T-helper 2 cell (primary cell): ENCODE measurements around the gene TJAP1.
A peak's percentile ranks its signal among the peaks of the same experiment; 100 is the strongest.
"Not testable (repeated sequence)": the region's sequence is repeated elsewhere in the genome, so short reads cannot be mapped to it uniquely, and the experiment has no call there.

ENCODE experiments used
- DNase-seq, 5 experiments: peaks; one replicate each; pipeline versions ENCODE4 v3.0.0 to v3.0.0-alpha.2; 2012 to 2022

TJAP1 gene

GRCh38 chr6:43506667-43507471, 29.5 kb downstream of the TJAP1 start:
- peak; percentile 38 to 80 (median 66) for DNase-seq

GRCh38 chr6:43508481-43509141, 31.2 kb downstream of the TJAP1 start:
- no peak for DNase-seq

GRCh38 chr6:43509142-43509983, 32.0 kb downstream of the TJAP1 start:
- no peak for DNase-seq

- peak; percentile 66 to 75 (median 69) for DNase-seq
Measured at GRCh38 chr6:43509984-43510826, 32.8 kb downstream of the TJAP1 start, which contains the start of gene LRRC73. Gene LRRC73, minus strand, starts transcription at chr6:43510346. Its CDS starts 561 bp downstream, at chr6:43509785.

DNA sequence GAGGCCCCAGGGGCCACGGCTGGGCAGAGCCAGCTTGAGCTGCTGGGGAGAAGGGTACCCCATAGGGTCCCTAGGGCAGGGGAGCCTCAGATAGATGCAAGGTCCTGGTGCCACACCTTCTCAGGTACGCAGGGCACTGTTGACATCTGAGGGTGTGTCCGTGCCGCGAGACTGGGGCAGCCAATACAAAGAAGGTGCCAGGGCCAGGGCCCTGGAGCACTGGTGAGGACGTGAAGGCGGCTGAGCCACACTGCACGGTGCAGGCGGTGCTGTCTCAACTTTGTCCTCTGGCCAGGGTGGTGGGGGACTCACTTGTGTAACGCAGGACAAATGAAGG, 33.4 kb downstream of the TJAP1 start:
- no peak for DNase-seq

DNA sequence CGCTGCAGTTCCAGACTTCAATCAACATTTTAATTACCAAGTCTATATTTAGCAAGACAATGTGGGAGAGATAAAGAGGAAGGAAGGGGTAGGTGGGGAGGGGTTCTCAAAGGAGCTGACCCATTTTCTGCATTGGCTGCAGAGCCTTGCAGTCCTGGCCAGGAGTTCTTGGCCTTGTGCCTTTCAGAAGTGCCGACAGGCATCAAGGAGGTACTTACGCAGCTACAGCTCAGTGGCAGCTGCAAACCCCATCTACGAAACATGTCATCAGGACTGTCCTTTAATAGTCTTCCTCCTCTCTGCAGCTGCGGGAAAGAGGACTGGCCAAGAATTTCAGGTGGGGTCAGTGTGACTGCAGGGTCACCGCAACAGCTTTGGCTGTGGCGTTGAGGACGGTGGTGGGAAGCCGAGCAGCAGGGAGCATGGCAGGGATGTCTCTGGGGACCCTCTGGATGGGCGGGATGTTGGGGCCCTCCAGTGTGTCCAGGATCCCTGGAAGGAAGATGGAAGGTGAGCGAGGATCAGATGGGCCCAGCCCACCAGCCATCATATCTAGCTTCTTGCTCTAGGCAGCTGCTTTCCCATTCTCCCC, 34.5 kb downstream of the TJAP1 start:
- no peak for DNase-seq

- no peak for DNase-seq
Measured at GRCh38 chr6:43515808-43516207, 38.4 kb downstream of the TJAP1 start.

DNA sequence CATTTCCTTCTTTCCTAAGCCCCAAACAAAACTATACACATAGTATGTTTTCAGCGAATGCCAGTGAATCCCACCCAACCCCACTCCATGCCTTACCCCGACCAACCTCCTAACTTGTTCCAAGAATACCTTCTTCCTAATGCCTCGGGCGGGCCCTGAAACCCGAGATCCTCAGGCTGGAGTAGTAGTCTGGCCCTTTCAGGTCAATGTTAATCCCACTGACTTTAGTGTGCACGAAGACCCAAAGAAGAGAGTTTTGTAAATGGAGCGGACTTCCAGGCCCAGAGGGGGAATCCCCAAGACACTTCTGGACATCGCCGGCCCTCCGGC, 39.0 kb downstream of the TJAP1 start:
- no peak for DNase-seq

- DNase-seq: peak; percentile 81 to 97 (median 94)
Measured at GRCh38 chr6:43516697-43517504, 39.5 kb downstream of the TJAP1 start, which contains the start of the genes POLR1C and YIPF3. Gene POLR1C, plus strand, starts transcription at chr6:43517089. Its CDS starts 21 bp downstream, at chr6:43517110. Gene YIPF3, minus strand, starts transcription at chr6:43516926. Its CDS starts 119 bp downstream, at chr6:43516807.

- DNase-seq: peak in 1 of 5 experiments; percentile 10
Measured at GRCh38 chr6:43517505-43518357, 40.4 kb downstream of the TJAP1 start.

DNA sequence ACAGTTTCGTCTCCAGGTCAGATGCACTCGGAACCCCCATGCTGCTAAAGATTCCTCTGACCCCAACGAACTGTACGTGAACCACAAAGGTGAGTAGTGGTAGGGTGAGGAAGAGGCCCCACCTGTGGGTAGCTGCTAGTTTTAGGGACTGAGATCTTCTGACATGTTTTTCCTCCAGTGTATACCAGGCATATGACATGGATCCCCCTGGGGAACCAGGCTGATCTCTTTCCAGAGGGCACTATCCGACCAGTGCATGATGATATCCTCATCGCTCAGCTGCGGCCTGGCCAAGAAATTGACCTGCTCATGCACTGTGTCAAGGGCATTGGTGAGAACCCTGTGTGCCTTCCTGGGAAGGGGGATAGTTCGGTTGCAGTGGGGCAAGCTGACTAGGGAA, 42.7 kb downstream of the TJAP1 start:
- no peak for DNase-seq

GRCh38 chr6:43521836-43522235, 44.5 kb downstream of the TJAP1 start:
- no peak for DNase-seq

- no peak for DNase-seq
Measured at GRCh38 chr6:43522547-43523261, 45.3 kb downstream of the TJAP1 start.

GRCh38 chr6:43523284-43523683, 45.9 kb downstream of the TJAP1 start:
- DNase-seq: no peak

DNA sequence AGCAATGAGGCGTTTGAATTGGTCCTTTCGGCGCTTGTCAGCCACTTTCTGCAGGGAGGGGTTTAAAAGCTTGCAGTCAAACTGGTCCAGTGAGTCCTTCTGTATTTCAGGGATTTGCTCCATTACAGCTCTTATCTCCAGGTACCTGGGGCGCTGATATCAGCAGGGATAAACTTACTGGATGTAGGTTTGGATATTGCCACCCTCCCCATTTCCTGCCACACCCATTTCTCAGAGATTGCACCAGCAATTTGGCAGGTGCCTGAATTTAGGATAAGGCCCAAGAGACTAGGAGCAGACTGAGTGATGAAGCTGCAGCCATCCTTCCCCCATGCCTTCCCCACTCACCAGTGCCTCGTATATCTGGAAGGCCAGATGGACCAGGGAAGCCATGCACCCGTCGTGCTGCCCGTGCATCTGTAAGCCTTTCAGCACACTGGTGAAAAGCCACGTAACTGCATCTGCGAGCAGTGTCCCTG, 47.2 kb downstream of the TJAP1 start:
- no peak for DNase-seq

- no peak for DNase-seq
Measured at GRCh38 chr6:43532201-43532600, 54.8 kb downstream of the TJAP1 start.

- DNase-seq: not testable (repeated sequence)
Measured at GRCh38 chr6:43538986-43539385, 61.6 kb downstream of the TJAP1 start.

- not testable (repeated sequence) for DNase-seq
Measured at GRCh38 chr6:43539409-43539808, 62.0 kb downstream of the TJAP1 start.

GRCh38 chr6:43540507-43540906, 63.1 kb downstream of the TJAP1 start:
- no peak for DNase-seq
